CD8-positive, alpha-beta memory T cell (primary cell): ENCODE measurements around the gene GDPD3. TPM values are rescaled to one million over a fixed set of nuclear protein-coding genes. Genes with fewer than 3 reads are reported as not detected.
A peak's percentile ranks its signal among the peaks of the same experiment; 100 is the strongest.

Experiments
- CTCF ChIA-PET: fragments of 350-600 bp; sonication (Branson Sonifier 250); formaldehyde crosslinking; loops from one replicate; lab custom pipeline; 2021; ENCODE audit warnings: antibody characterized with exemption; lab: Charles Lee
- POLR2A ChIA-PET: fragments of 350-600 bp; sonication (Branson Sonifier 250); formaldehyde crosslinking; loops from one replicate; lab custom pipeline; 2021; ENCODE audit warnings: antibody characterized with exemption; lab: Charles Lee
- DNase-seq, 5 donors: peaks; one replicate each; pipeline versions ENCODE4 v3.0.0 to v3.0.0-alpha.2; 2020 to 2022; ENCODE audit warnings: mixed read lengths in 1 of 5
- H3K27ac ChIP-seq: one replicate; pipeline ENCODE4 v1.7.0; 2013; ENCODE audit warnings: low read depth, mild to moderate bottlenecking, low read length, moderate library complexity
- H3K27me3 ChIP-seq: 2 replicates; pipeline ENCODE4 v1.7.0; 2013; ENCODE audit warnings: low read length, mild to moderate bottlenecking; ENCODE audit not compliant: insufficient read depth, poor library complexity, severe bottlenecking
- H3K36me3 ChIP-seq: 2 replicates; pipeline ENCODE4 v1.7.0; 2013; ENCODE audit warnings: mild to moderate bottlenecking, low read length, moderate library complexity; ENCODE audit not compliant: insufficient read depth
- H3K4me1 ChIP-seq: 2 replicates; pipeline ENCODE4 v1.7.0; 2013; ENCODE audit warnings: mild to moderate bottlenecking, low read length, moderate library complexity; ENCODE audit not compliant: insufficient read depth
- H3K4me3 ChIP-seq: 2 replicates; pipeline ENCODE4 v1.7.0; 2013; ENCODE audit warnings: mild to moderate bottlenecking, low read length
- H3K9me3 ChIP-seq: 2 replicates; pipeline ENCODE4 v1.7.0; 2013; ENCODE audit warnings: mild to moderate bottlenecking, low read length
- H3K27ac Mint-ChIP-seq, 8 donors: one replicate each; pipeline ENCODE4 v1.8.0; 2020 to 2021; ENCODE audit warnings: mixed read lengths in 8 of 8, mild to moderate bottlenecking in 6 of 8, inconsistent platforms in 3 of 8, moderate library complexity in 3 of 8
- H3K27me3 Mint-ChIP-seq, 2 donors: one replicate each; pipeline ENCODE4 v1.8.0; 2020 to 2021; ENCODE audit warnings: mixed read lengths in 2 of 2, mild to moderate bottlenecking in 1 of 2, moderate library complexity in 1 of 2
- H3K36me3 Mint-ChIP-seq, 3 donors: one replicate each; pipeline ENCODE4 v1.8.0; 2020 to 2021; ENCODE audit warnings: mixed read lengths in 3 of 3, inconsistent platforms in 1 of 3, mild to moderate bottlenecking in 1 of 3
- H3K4me1 Mint-ChIP-seq, 3 donors: one replicate each; pipeline ENCODE4 v1.8.0; 2020 to 2021; ENCODE audit warnings: mixed read lengths in 3 of 3, inconsistent platforms in 1 of 3, mild to moderate bottlenecking in 1 of 3
- H3K4me3 Mint-ChIP-seq, 7 donors: one replicate each; pipeline ENCODE4 v1.8.0; 2020 to 2021; ENCODE audit warnings: mixed read lengths in 7 of 7, mild to moderate bottlenecking in 6 of 7, moderate library complexity in 4 of 7, inconsistent platforms in 2 of 7
- H3K9me3 Mint-ChIP-seq, 5 donors: one replicate each; pipeline ENCODE4 v1.8.0; 2020 to 2022; ENCODE audit warnings: mixed read lengths in 5 of 5, mild to moderate bottlenecking in 3 of 5, moderate library complexity in 2 of 5, inconsistent platforms in 1 of 5
- polyA plus RNA-seq: library from polyadenylated mRNA; unstranded; fragments of 300-500 nt; fragmentation: Illumina TruSeq; gene quantifications from one replicate; pipeline ENCODE4 v1.2.3, GENCODE V29; 2021
- total RNA-seq, 2 experiments: library from RNA; stranded (reverse); gene quantifications; one replicate each; pipeline ENCODE4 v1.2.3, GENCODE V29; 2021

GDPD3 gene
- total and polyA plus RNA-seq, 3 experiments from 2014 or later = 4.7 to 5.3 TPM; not detected in 1

GRCh38 chr16:30122604-30123160, 9.3 kb upstream of the GDPD3 start:
- Histone ChIP-seq H3K36me3 (peaks cover 9% of the 10 kb centered on the region), H3K27me3 (no peaks in the 10 kb centered on the region), H3K27ac (peak overlapping the region; percentile 43), H3K4me1 (peaks cover 11% of the 10 kb centered on the region), H3K4me3 (peak overlapping the region; percentile 63), H3K9me3 (no peaks in the 10 kb centered on the region)
- DNase-seq = peak in 4 of 5 donors; percentile 6 to 49 (median 13)
- ChIA-PET CTCF (no interaction called here), POLR2A (interaction anchor here (1.0 kb wide), 1 partner anchor 29 kb away, joined by 4 read pairs; no protein-coding TSS in a partner anchor)
- Mint-ChIP-seq H3K27ac (peak overlapping the region; percentile 43 to 96 (median 89)), H3K9me3 (no peaks in the 10 kb centered on the region), H3K36me3 (peaks cover 0 to 20% (median 4%) of the 10 kb centered on the region in 3 donors), H3K27me3 (no peaks in the 10 kb centered on the region), H3K4me1 (peaks cover 20 to 35% (median 24%) of the 10 kb centered on the region in 3 donors), H3K4me3 (peak overlapping the region; percentile 80 to 95 (median 88))

GRCh38 chr16:30121741-30122571, 8.6 kb upstream of the GDPD3 start:
- ChIA-PET CTCF (no interaction called here), POLR2A (interaction anchor here (1.1 kb wide), 1 partner anchor 64 kb away, joined by 5 read pairs; no protein-coding TSS in a partner anchor)
- H3K4me1 ChIP-seq = peaks cover 11% of the 10 kb centered on the region
- peaks cover 20 to 35% (median 24%) of the 10 kb centered on the region in 3 donors for H3K4me1 Mint-ChIP-seq
- no peaks in the 10 kb centered on the region for H3K27me3 Mint-ChIP-seq
- peak overlapping the region; percentile 80 to 95 (median 88) for H3K4me3 Mint-ChIP-seq
- H3K36me3 Mint-ChIP-seq = peaks cover 0 to 27% (median 4%) of the 10 kb centered on the region in 3 donors
- DNase-seq = no peak
- peak overlapping the region; percentile 43 for H3K27ac ChIP-seq
- H3K27me3 ChIP-seq = no peaks in the 10 kb centered on the region
- no peaks in the 10 kb centered on the region for H3K9me3 Mint-ChIP-seq
- H3K36me3 ChIP-seq = peaks cover 9% of the 10 kb centered on the region
- H3K4me3 ChIP-seq = peak overlapping the region; percentile 63
- peak overlapping the region; percentile 56 to 96 (median 86) for H3K27ac Mint-ChIP-seq
- H3K9me3 ChIP-seq = no peaks in the 10 kb centered on the region

GRCh38 chr16:30120340-30121105, 7.2 kb upstream of the GDPD3 start:
- no peaks in the 10 kb centered on the region for H3K9me3 ChIP-seq
- CTCF ChIA-PET = interaction anchor here (1.0 to 2.2 kb wide), 5 partner anchors 10 to 116 kb away, joined by 3 to 10 read pairs (median 4); partner anchors contain the start of genes ALDOA and TBX6
- H3K27ac ChIP-seq = no peak overlapping the region
- H3K36me3 ChIP-seq = peaks cover 9% of the 10 kb centered on the region
- peaks cover 15% of the 10 kb centered on the region for H3K4me1 ChIP-seq
- no peak for DNase-seq
- peak overlapping the region in 7 of 8 donors; percentile 42 to 92 (median 77) for H3K27ac Mint-ChIP-seq
- H3K9me3 Mint-ChIP-seq = no peaks in the 10 kb centered on the region
- H3K27me3 ChIP-seq = no peaks in the 10 kb centered on the region
- POLR2A ChIA-PET = interaction anchor here (0.6 to 2.5 kb wide), 3 partner anchors 63 to 287 kb away, joined by 3 to 9 read pairs (median 5); partner anchors contain the start of gene CORO1A
- peak overlapping the region in 4 of 7 donors; percentile 57 to 85 (median 64) for H3K4me3 Mint-ChIP-seq
- peaks cover 0 to 37% (median 4%) of the 10 kb centered on the region in 3 donors for H3K36me3 Mint-ChIP-seq
- H3K27me3 Mint-ChIP-seq = no peaks in the 10 kb centered on the region
- H3K4me1 Mint-ChIP-seq = peaks cover 20 to 36% (median 24%) of the 10 kb centered on the region in 3 donors
- no peak overlapping the region for H3K4me3 ChIP-seq

DNA sequence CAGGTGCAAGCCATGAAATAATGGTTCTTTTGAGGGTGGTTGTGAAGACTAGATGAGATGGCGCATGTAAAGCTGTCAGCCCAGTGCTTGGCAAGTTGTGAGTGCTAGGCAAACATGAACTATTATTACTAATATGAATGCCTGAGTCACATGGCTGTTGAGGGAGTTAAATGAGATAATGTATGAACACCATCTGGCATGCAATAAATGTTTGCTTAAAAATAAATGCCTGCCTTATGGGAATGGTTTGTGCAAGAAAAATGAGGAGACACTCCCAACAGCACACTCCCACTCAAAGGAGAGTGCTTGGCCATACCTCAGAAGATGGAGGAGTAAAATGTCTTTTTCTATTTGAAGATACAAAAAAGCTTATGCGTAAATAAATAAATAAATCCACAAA, 6.1 kb upstream of the GDPD3 start:
- H3K4me3 Mint-ChIP-seq = peak overlapping the region in 2 of 7 donors; percentile 34 to 57
- no peaks in the 10 kb centered on the region for H3K9me3 ChIP-seq
- H3K36me3 Mint-ChIP-seq = peaks cover 0 to 42% (median 4%) of the 10 kb centered on the region in 3 donors
- H3K4me1 Mint-ChIP-seq = peaks cover 31 to 43% (median 32%) of the 10 kb centered on the region in 3 donors
- H3K27me3 ChIP-seq = no peaks in the 10 kb centered on the region
- H3K27ac Mint-ChIP-seq = peak overlapping the region in 6 of 8 donors; percentile 20 to 92 (median 37)
- H3K36me3 ChIP-seq = peaks cover 9% of the 10 kb centered on the region
- DNase-seq = no peak
- H3K27me3 Mint-ChIP-seq = no peaks in the 10 kb centered on the region
- no peak overlapping the region for H3K4me3 ChIP-seq
- no peaks in the 10 kb centered on the region for H3K9me3 Mint-ChIP-seq
- ChIA-PET POLR2A (interaction anchor here (2.5 kb wide), 1 partner anchor 64 kb away, joined by 9 read pairs; the partner anchor contains the start of gene CORO1A), CTCF (interaction anchor here (1.1 to 2.2 kb wide), 3 partner anchors 11 to 115 kb away, joined by 3 to 10 read pairs (median 5); partner anchors contain the start of gene TBX6)
- H3K4me1 ChIP-seq = peaks cover 24% of the 10 kb centered on the region
- no peak overlapping the region for H3K27ac ChIP-seq

- H3K27me3 Mint-ChIP-seq = no peaks in the 10 kb centered on the region
- CTCF ChIA-PET = no interaction called here
- H3K36me3 ChIP-seq = peaks cover 9% of the 10 kb centered on the region
Observed at GRCh38 chr16:30117768-30118167, 4.4 kb upstream of the GDPD3 start.

DNA sequence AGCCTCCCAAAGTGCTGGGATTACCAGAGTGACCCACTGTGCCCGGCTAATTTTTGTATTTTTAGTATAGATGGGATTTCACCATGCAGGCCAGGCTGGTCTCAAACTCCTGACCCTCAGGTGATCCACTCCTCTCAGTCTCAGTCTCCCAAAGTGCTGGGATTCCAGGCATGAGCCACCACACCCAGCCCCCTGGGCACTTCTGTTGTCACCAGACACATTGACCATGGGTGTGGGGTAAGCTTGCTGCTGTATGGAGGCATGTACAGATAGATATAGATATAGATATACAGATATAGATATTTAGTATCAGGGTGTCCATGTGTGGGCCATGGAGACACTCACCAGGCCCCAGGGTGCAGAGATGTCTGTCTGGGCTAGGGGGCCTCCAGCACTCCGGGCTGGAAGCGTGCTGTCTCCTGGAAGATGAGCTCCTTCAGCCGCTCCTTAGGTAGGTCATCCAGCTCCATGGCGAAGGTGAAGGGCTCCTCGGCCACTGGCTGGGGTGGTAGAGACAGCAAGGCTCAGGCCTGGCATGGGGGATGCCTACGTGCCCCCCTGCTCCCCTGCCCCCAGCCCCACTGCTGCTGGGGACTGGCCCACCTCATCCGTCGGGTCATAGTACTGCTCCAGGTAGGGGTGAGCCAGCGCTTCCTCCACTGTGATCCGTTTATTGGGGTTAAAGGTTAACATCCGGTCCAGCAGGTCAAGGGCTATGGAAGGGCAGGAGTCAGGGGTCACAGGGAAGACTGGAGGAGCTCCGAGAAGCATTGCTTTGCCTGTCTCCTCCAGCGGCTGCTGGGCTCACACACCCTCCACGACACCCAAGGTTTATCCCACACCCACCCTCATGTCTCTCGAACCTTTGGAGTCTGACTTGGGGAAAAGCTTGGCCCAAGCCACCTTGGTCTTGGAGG, 3.2 kb upstream of the GDPD3 start:
- Histone ChIP-seq H3K27me3 (no peaks in the 10 kb centered on the region), H3K36me3 (peaks cover 9% of the 10 kb centered on the region), H3K9me3 (no peaks in the 10 kb centered on the region), H3K27ac (no peak overlapping the region), H3K4me3 (no peak overlapping the region), H3K4me1 (peaks cover 19% of the 10 kb centered on the region)
- peak overlapping the region in 1 of 8 donors; percentile 94 for H3K27ac Mint-ChIP-seq
- DNase-seq = no peak
- H3K4me1 Mint-ChIP-seq = peaks cover 22 to 43% (median 26%) of the 10 kb centered on the region in 3 donors
- ChIA-PET POLR2A (interaction anchor here (0.6 to 1.0 kb wide), 2 partner anchors 20 to 43 kb away, joined by 3 read pairs; no protein-coding TSS in a partner anchor), CTCF (interaction anchor here (1.6 kb wide), 1 partner anchor 24 kb away, joined by 4 read pairs; the partner anchor contains the start of gene TBX6)
- no peaks in the 10 kb centered on the region for H3K27me3 Mint-ChIP-seq
- no peaks in the 10 kb centered on the region for H3K9me3 Mint-ChIP-seq
- peaks cover 0 to 51% (median 4%) of the 10 kb centered on the region in 3 donors for H3K36me3 Mint-ChIP-seq
- H3K4me3 Mint-ChIP-seq = peak overlapping the region in 1 of 7 donors; percentile 13

More at GRCh38 chr16:30117768-30118167, 4.4 kb upstream of the GDPD3 start:
- H3K4me3 ChIP-seq = no peak overlapping the region
- H3K9me3 ChIP-seq = no peaks in the 10 kb centered on the region
- peaks cover 31 to 51% (median 32%) of the 10 kb centered on the region in 3 donors for H3K4me1 Mint-ChIP-seq
- H3K4me1 ChIP-seq = peaks cover 26% of the 10 kb centered on the region
- H3K9me3 Mint-ChIP-seq = no peaks in the 10 kb centered on the region
- no peak overlapping the region for H3K27ac ChIP-seq
- no peaks in the 10 kb centered on the region for H3K27me3 ChIP-seq
- no peak overlapping the region for H3K4me3 Mint-ChIP-seq
- no peak for DNase-seq
- POLR2A ChIA-PET = no interaction called here
- peaks cover 0 to 48% (median 4%) of the 10 kb centered on the region in 3 donors for H3K36me3 Mint-ChIP-seq
- peak overlapping the region in 1 of 8 donors; percentile 58 for H3K27ac Mint-ChIP-seq
